HG02642 (cell line): ENCODE results near the gene CYSLTR2.
A peak's percentile ranks its signal among the peaks of the same experiment; 100 is the strongest.

Experiments used
- ATAC-seq: cut with Tn5 transposase; IDR thresholded peaks from one replicate; pipeline ENCODE4 v1.9.1; 2021; ENCODE audit warnings: mild to moderate bottlenecking; ENCODE audit not compliant: unreplicated experiment, poor library complexity

The CYSLTR2 gene

GRCh38 chr13:48731957-48732569, 78.3 kb downstream of the CYSLTR2 start:
- peak; percentile 66 for ATAC-seq

- ATAC-seq = no peak
Measured at GRCh38 chr13:48733739-48734335, 80.1 kb downstream of the CYSLTR2 start.

GRCh38 chr13:48735571-48735970, 81.8 kb downstream of the CYSLTR2 start:
- no peak for ATAC-seq

GRCh38 chr13:48737689-48738088, 84.0 kb downstream of the CYSLTR2 start:
- ATAC-seq = no peak

- peak; percentile 27 for ATAC-seq
Measured at GRCh38 chr13:48738311-48738710, 84.6 kb downstream of the CYSLTR2 start.

- ATAC-seq = no peak
Measured at GRCh38 chr13:48739386-48739964, 85.7 kb downstream of the CYSLTR2 start.

GRCh38 chr13:48741377-48741776, 87.6 kb downstream of the CYSLTR2 start:
- ATAC-seq = no peak

- no peak for ATAC-seq
Measured at GRCh38 chr13:48746821-48747220, 93.1 kb downstream of the CYSLTR2 start.

GRCh38 chr13:48748681-48749080, 95.0 kb downstream of the CYSLTR2 start:
- no peak for ATAC-seq

- no peak for ATAC-seq
Measured at GRCh38 chr13:48749144-48749543, 95.4 kb downstream of the CYSLTR2 start.

- peak; percentile 93 for ATAC-seq
Measured at GRCh38 chr13:48749699-48750473, 96.2 kb downstream of the CYSLTR2 start.

GRCh38 chr13:48750588-48751383, 97.1 kb downstream of the CYSLTR2 start:
- no peak for ATAC-seq

- no peak for ATAC-seq
Measured at GRCh38 chr13:48760626-48761025, 106.9 kb downstream of the CYSLTR2 start.
